Measurements from ENCODE around the gene SPDYE4.

SPDYE4 gene

GRCh38 chr17:8734876-8735275 is 23.5 kb downstream of the SPDYE4 start:
- Histone ChIP-seq H3K36me3 (ENCODE audit: control insufficient read depth, insufficient read depth, low read length) (no peaks in the 10 kb centered on the region), H3K4me3 (ENCODE audit: low read depth, low read length) (no peak overlapping the region), H3K9me3 (ENCODE audit: control insufficient read depth, insufficient read depth, low read length) (no peaks in the 10 kb centered on the region), H3K4me1 (ENCODE audit: control insufficient read depth, insufficient read depth, low read length) (no peaks in the 10 kb centered on the region), H3K27me3 (ENCODE audit: control insufficient read depth, insufficient read depth, low read length) (no peaks in the 10 kb centered on the region), H3K9ac (ENCODE audit: low read depth, low read length) (no peak overlapping the region)

- no peak overlapping the region for H3K4me3 ChIP-seq (ENCODE audit: low read depth, low read length)
- no peaks in the 10 kb centered on the region for H3K9me3 ChIP-seq (ENCODE audit: control insufficient read depth, insufficient read depth, low read length)
- no peak overlapping the region for H3K9ac ChIP-seq (ENCODE audit: low read depth, low read length)
- no peaks in the 10 kb centered on the region for H3K36me3 ChIP-seq (ENCODE audit: control insufficient read depth, insufficient read depth, low read length)
- H3K4me1 ChIP-seq (ENCODE audit: control insufficient read depth, insufficient read depth, low read length), result no peaks in the 10 kb centered on the region
- H3K27me3 ChIP-seq (ENCODE audit: control insufficient read depth, insufficient read depth, low read length), result no peaks in the 10 kb centered on the region
Observed at GRCh38 chr17:8732406-8733085, 25.8 kb downstream of the SPDYE4 start.

GRCh38 chr17:8729860-8730259 is 28.5 kb downstream of the SPDYE4 start:
- Histone ChIP-seq H3K9ac (ENCODE audit: low read depth, low read length) (no peak overlapping the region), H3K9me3 (ENCODE audit: control insufficient read depth, insufficient read depth, low read length) (no peaks in the 10 kb centered on the region), H3K27me3 (ENCODE audit: control insufficient read depth, insufficient read depth, low read length) (no peaks in the 10 kb centered on the region), H3K36me3 (ENCODE audit: control insufficient read depth, insufficient read depth, low read length) (no peaks in the 10 kb centered on the region), H3K4me1 (ENCODE audit: control insufficient read depth, insufficient read depth, low read length) (no peaks in the 10 kb centered on the region), H3K4me3 (ENCODE audit: low read depth, low read length) (no peak overlapping the region)

GRCh38 chr17:8729421-8729820 is 28.9 kb downstream of the SPDYE4 start:
- H3K4me3 ChIP-seq (ENCODE audit: low read depth, low read length), result no peak overlapping the region
- no peak overlapping the region for H3K9ac ChIP-seq (ENCODE audit: low read depth, low read length)
- H3K9me3 ChIP-seq (ENCODE audit: control insufficient read depth, insufficient read depth, low read length), result no peaks in the 10 kb centered on the region
- H3K27me3 ChIP-seq (ENCODE audit: control insufficient read depth, insufficient read depth, low read length), result no peaks in the 10 kb centered on the region
- H3K4me1 ChIP-seq (ENCODE audit: control insufficient read depth, insufficient read depth, low read length), result no peaks in the 10 kb centered on the region
- H3K36me3 ChIP-seq (ENCODE audit: control insufficient read depth, insufficient read depth, low read length), result no peaks in the 10 kb centered on the region

GRCh38 chr17:8728971-8729370 is 29.4 kb downstream of the SPDYE4 start:
- no peak overlapping the region for H3K9ac ChIP-seq (ENCODE audit: low read depth, low read length)
- H3K27me3 ChIP-seq (ENCODE audit: control insufficient read depth, insufficient read depth, low read length), result no peaks in the 10 kb centered on the region
- no peak overlapping the region for H3K4me3 ChIP-seq (ENCODE audit: low read depth, low read length)
- H3K36me3 ChIP-seq (ENCODE audit: control insufficient read depth, insufficient read depth, low read length), result no peaks in the 10 kb centered on the region
- no peaks in the 10 kb centered on the region for H3K9me3 ChIP-seq (ENCODE audit: control insufficient read depth, insufficient read depth, low read length)
- H3K4me1 ChIP-seq (ENCODE audit: control insufficient read depth, insufficient read depth, low read length), result no peaks in the 10 kb centered on the region

- no peak overlapping the region for H3K4me3 ChIP-seq (ENCODE audit: low read depth, low read length)
- no peaks in the 10 kb centered on the region for H3K36me3 ChIP-seq (ENCODE audit: control insufficient read depth, insufficient read depth, low read length)
- H3K4me1 ChIP-seq (ENCODE audit: control insufficient read depth, insufficient read depth, low read length), result no peaks in the 10 kb centered on the region
- no peaks in the 10 kb centered on the region for H3K9me3 ChIP-seq (ENCODE audit: control insufficient read depth, insufficient read depth, low read length)
- no peak overlapping the region for H3K9ac ChIP-seq (ENCODE audit: low read depth, low read length)
- H3K27me3 ChIP-seq (ENCODE audit: control insufficient read depth, insufficient read depth, low read length), result no peaks in the 10 kb centered on the region
Observed at GRCh38 chr17:8728251-8728938, 30.0 kb downstream of the SPDYE4 start.

GRCh38 chr17:8726941-8727555 is 31.3 kb downstream of the SPDYE4 start:
- Histone ChIP-seq H3K4me3 (ENCODE audit: low read depth, low read length) (no peak overlapping the region), H3K9me3 (ENCODE audit: control insufficient read depth, insufficient read depth, low read length) (no peaks in the 10 kb centered on the region), H3K27me3 (ENCODE audit: control insufficient read depth, insufficient read depth, low read length) (no peaks in the 10 kb centered on the region), H3K9ac (ENCODE audit: low read depth, low read length) (no peak overlapping the region), H3K4me1 (ENCODE audit: control insufficient read depth, insufficient read depth, low read length) (no peaks in the 10 kb centered on the region), H3K36me3 (ENCODE audit: control insufficient read depth, insufficient read depth, low read length) (no peaks in the 10 kb centered on the region)

GRCh38 chr17:8725881-8726876 is 32.2 kb downstream of the SPDYE4 start:
- no peak overlapping the region for H3K4me3 ChIP-seq (ENCODE audit: low read depth, low read length)
- no peak overlapping the region for H3K9ac ChIP-seq (ENCODE audit: low read depth, low read length)
- no peaks in the 10 kb centered on the region for H3K27me3 ChIP-seq (ENCODE audit: control insufficient read depth, insufficient read depth, low read length)
- H3K9me3 ChIP-seq (ENCODE audit: control insufficient read depth, insufficient read depth, low read length), result no peaks in the 10 kb centered on the region
- H3K4me1 ChIP-seq (ENCODE audit: control insufficient read depth, insufficient read depth, low read length), result no peaks in the 10 kb centered on the region
- H3K36me3 ChIP-seq (ENCODE audit: control insufficient read depth, insufficient read depth, low read length), result no peaks in the 10 kb centered on the region

- Histone ChIP-seq H3K9ac (ENCODE audit: low read depth, low read length) (no peak overlapping the region), H3K9me3 (ENCODE audit: control insufficient read depth, insufficient read depth, low read length) (no peaks in the 10 kb centered on the region), H3K36me3 (ENCODE audit: control insufficient read depth, insufficient read depth, low read length) (no peaks in the 10 kb centered on the region), H3K4me1 (ENCODE audit: control insufficient read depth, insufficient read depth, low read length) (no peaks in the 10 kb centered on the region), H3K27me3 (ENCODE audit: control insufficient read depth, insufficient read depth, low read length) (no peaks in the 10 kb centered on the region), H3K4me3 (ENCODE audit: low read depth, low read length) (no peak overlapping the region)
Observed at GRCh38 chr17:8724451-8724850, 33.9 kb downstream of the SPDYE4 start.

- no peaks in the 10 kb centered on the region for H3K9me3 ChIP-seq (ENCODE audit: control insufficient read depth, insufficient read depth, low read length)
- no peak overlapping the region for H3K9ac ChIP-seq (ENCODE audit: low read depth, low read length)
Observed at GRCh38 chr17:8720596-8720995, 37.8 kb downstream of the SPDYE4 start.

More at GRCh38 chr17:8720596-8720995, 37.8 kb downstream of the SPDYE4 start:
- Histone ChIP-seq H3K4me3 (ENCODE audit: low read depth, low read length) (no peak overlapping the region), H3K36me3 (ENCODE audit: control insufficient read depth, insufficient read depth, low read length) (no peaks in the 10 kb centered on the region), H3K27me3 (ENCODE audit: control insufficient read depth, insufficient read depth, low read length) (no peaks in the 10 kb centered on the region), H3K4me1 (ENCODE audit: control insufficient read depth, insufficient read depth, low read length) (no peaks in the 10 kb centered on the region)
